HepG2 (cell line): Measurements from ENCODE around the gene ZCCHC3. TPM values are rescaled to one million over a fixed set of nuclear protein-coding genes. Genes with fewer than 3 reads are reported as not detected.

ENCODE experiments used
- HES4 ChIP-seq: sonication (generic); formaldehyde crosslinking; IDR thresholded peaks from 2 replicates; pipeline ENCODE4 v1.9.0; 2021; ENCODE audit warnings: mild to moderate bottlenecking, missing genetic modification reagents, borderline replicate concordance
- PBX3 ChIP-seq: sonication (generic); formaldehyde crosslinking; IDR thresholded peaks from 2 replicates; pipeline ENCODE4 v1.8.1; 2023; ENCODE audit warnings: missing genetic modification reagents, inconsistent platforms, borderline replicate concordance
- RBFOX2 ChIP-seq: fragments of 200-400 bp; formaldehyde crosslinking; IDR thresholded peaks from 2 replicates; pipeline ENCODE4 v1.6.1; 2017; ENCODE audit warnings: low read depth, mild to moderate bottlenecking, low read length
- SKI ChIP-seq: fragments of 450-650 bp; IDR thresholded peaks from one replicate; pipeline ENCODE4 v1.6.1; 2018; ENCODE audit warnings: mild to moderate bottlenecking; ENCODE audit not compliant: partially characterized antibody
- SKIL ChIP-seq: sonication (generic); formaldehyde crosslinking; IDR thresholded peaks from 2 replicates; pipeline ENCODE4 v1.8.0; 2022; ENCODE audit warnings: missing genetic modification reagents, mild to moderate bottlenecking, moderate library complexity, borderline replicate concordance
- TOPORS ChIP-seq: sonication (generic); formaldehyde crosslinking; IDR thresholded peaks from 2 replicates; pipeline ENCODE4 v1.8.0; 2023; ENCODE audit warnings: mild to moderate bottlenecking, missing genetic modification reagents
- ZC3H13 ChIP-seq: sonication (generic); formaldehyde crosslinking; IDR thresholded peaks from 2 replicates; pipeline ENCODE4 v1.8.1; 2023; ENCODE audit warnings: mild to moderate bottlenecking, missing genetic modification reagents, moderate library complexity
- ZNF569 ChIP-seq: sonication (generic); formaldehyde crosslinking; IDR thresholded peaks from 2 replicates; pipeline ENCODE4 v1.5.0; 2020; ENCODE audit warnings: mild to moderate bottlenecking, missing genetic modification reagents, moderate library complexity, borderline replicate concordance
- ZNF770 ChIP-seq: sonication (generic); formaldehyde crosslinking; IDR thresholded peaks from 2 replicates; pipeline ENCODE4 v1.5.0; 2020; ENCODE audit warnings: mild to moderate bottlenecking, missing genetic modification reagents
- ZNF781 ChIP-seq: sonication (generic); formaldehyde crosslinking; IDR thresholded peaks from 2 replicates; pipeline ENCODE4 v1.5.1; 2020; ENCODE audit warnings: borderline replicate concordance, mild to moderate bottlenecking, missing genetic modification reagents; ENCODE audit errors: not compliant biosample characterization
- polyA plus RNA-seq, 8 experiments: library from polyadenylated mRNA; depleted of rRNA in 3 of 8; stranded (reverse) in 7 of 8; unstranded in 1 of 8; fragments of >200 nt; fragmentation: Illumina TruSeq in 4 of 8; extraction: Trizol in 4 of 8; gene quantifications; 2 replicates each; pipeline versions ENCODE4 v1.2.1 to v1.2.3, GENCODE V29; 2011 to 2016; ENCODE audit warnings: low read depth in 4 of 8, missing spikeins in 1 of 8, mixed read lengths in 1 of 8; ENCODE audit not compliant: insufficient read depth in 1 of 8
- total RNA-seq, 5 experiments: library from RNA; depleted of rRNA; stranded (reverse); fragments of >200 nt; fragmentation: Illumina TruSeq; extraction: Trizol; gene quantifications; 2 replicates each; pipeline ENCODE4 v1.2.3, GENCODE V29; 2016; ENCODE audit warnings: low read depth in 1 of 5

Gene ZCCHC3
- total and polyA plus RNA-seq, 2 of the 13 experiments (the other 11 are each of a cell fraction or from before 2014, with no cell fraction given), result 46.6 to 63.0 TPM

GRCh38 chr20:334578-334977, 37.2 kb downstream of the ZCCHC3 start (continued):
- TF ChIP-seq ZC3H13 (CRISPR knock-in tag) (no peak), HES4 (CRISPR knock-in tag) (no peak), SKIL (CRISPR knock-in tag) (no peak), PBX3 (CRISPR knock-in tag) (no peak), TOPORS (no peak), RBFOX2 (no peak), ZNF781 (CRISPR knock-in tag) (no peak), SKI (no peak), ZNF569 (CRISPR knock-in tag) (no peak), ZNF770 (CRISPR knock-in tag) (peak; percentile 54)
